Activated CD4-positive, alpha-beta T cell treated with anti-CD3 and anti-CD28 coated beads for 36 hours (primary cell): ENCODE results near the gene GAS2L1. TPM values are rescaled to one million over a fixed set of nuclear protein-coding genes. Genes with fewer than 3 reads are reported as not detected.
A peak's percentile ranks its signal among the peaks of the same experiment; 100 is the strongest.

Source experiments
- ATAC-seq: fragments of 200-7000 bp; cut with Tn5 transposase; one replicate; pipeline ENCODE4 v1.10.0; 2021; ENCODE audit warnings: mild to moderate bottlenecking, moderate library complexity
- CTCF ChIA-PET: fragments of 350-600 bp; sonication (Branson Sonifier 250); formaldehyde crosslinking; loops from one replicate; lab custom pipeline; 2021; ENCODE audit warnings: antibody characterized with exemption; lab: Charles Lee
- POLR2A ChIA-PET: fragments of 350-600 bp; sonication (Branson Sonifier 250); formaldehyde crosslinking; loops from one replicate; lab custom pipeline; 2021; ENCODE audit warnings: antibody characterized with exemption, inconsistent platforms; lab: Charles Lee
- DNase-seq: peaks from one replicate; pipeline ENCODE4 v3.0.0-alpha.2; 2020
- H3K27ac Mint-ChIP-seq: one replicate; pipeline ENCODE4 v1.8.0; 2021; ENCODE audit warnings: mixed read lengths
- H3K27me3 Mint-ChIP-seq: one replicate; pipeline ENCODE4 v1.8.0; 2021; ENCODE audit warnings: mixed read lengths
- H3K36me3 Mint-ChIP-seq: one replicate; pipeline ENCODE4 v1.8.0; 2021; ENCODE audit warnings: low read depth, mixed read lengths
- H3K4me1 Mint-ChIP-seq: one replicate; pipeline ENCODE4 v1.8.0; 2021; ENCODE audit warnings: mixed read lengths
- H3K4me3 Mint-ChIP-seq: one replicate; pipeline ENCODE4 v1.8.0; 2021; ENCODE audit warnings: mild to moderate bottlenecking, moderate library complexity, mixed read lengths
- H3K9me3 Mint-ChIP-seq: one replicate; pipeline ENCODE4 v1.8.0; 2021; ENCODE audit warnings: low read depth, mixed read lengths
- intact Hi-C, 2 experiments: fragments of 100-400 bp; cut with DNase I in 1 of 2; cut with micrococcal nuclease in 1 of 2; formaldehyde crosslinking; loops; one replicate each; pipeline versions ENCODE4 v1.14.2 to v1.15.1; 2022 to 2024; cut with DNase I, micrococcal nuclease
- total RNA-seq, 2 experiments: library from RNA; stranded (reverse); gene quantifications; one replicate each; pipeline ENCODE4 v1.2.3, GENCODE V29; 2021

The GAS2L1 gene
- total RNA-seq, 2 experiments from 2014 or later, result 0.84 to 0.98 TPM

- H3K4me3 Mint-ChIP-seq, result no peak overlapping the region
- ATAC-seq, result peak; percentile 13
Observed at GRCh38 chr22:29300807-29301601, 5.4 kb upstream of the GAS2L1 start.

GRCh38 chr22:29301716-29302401 is 4.6 kb upstream of the GAS2L1 start:
- Mint-ChIP-seq H3K4me1 (peaks cover 2% of the 10 kb centered on the region), H3K27me3 (peaks cover 15% of the 10 kb centered on the region), H3K36me3 (peaks cover 39% of the 10 kb centered on the region), H3K4me3 (no peak overlapping the region), H3K9me3 (no peaks in the 10 kb centered on the region), H3K27ac (no peak overlapping the region)
- ATAC-seq, result no peak
- intact Hi-C loops, result no loop called here
- POLR2A ChIA-PET, result no interaction called here
- CTCF ChIA-PET, result interaction anchor here (1.2 kb wide), 1 partner anchor 9 kb away, joined by 3 read pairs; no protein-coding TSS in a partner anchor
- no peak for DNase-seq

More at GRCh38 chr22:29300807-29301601, 5.4 kb upstream of the GAS2L1 start:
- POLR2A ChIA-PET, result interaction anchor here (1.1 kb wide), 1 partner anchor 31 kb away, joined by 3 read pairs; no protein-coding TSS in a partner anchor
- Mint-ChIP-seq H3K27me3 (peaks cover 14% of the 10 kb centered on the region), H3K4me1 (peaks cover 2% of the 10 kb centered on the region), H3K36me3 (peaks cover 47% of the 10 kb centered on the region), H3K9me3 (no peaks in the 10 kb centered on the region), H3K27ac (no peak overlapping the region)
- intact Hi-C loops, result no loop called here
- DNase-seq, result no peak
- CTCF ChIA-PET, result no interaction called here

DNA sequence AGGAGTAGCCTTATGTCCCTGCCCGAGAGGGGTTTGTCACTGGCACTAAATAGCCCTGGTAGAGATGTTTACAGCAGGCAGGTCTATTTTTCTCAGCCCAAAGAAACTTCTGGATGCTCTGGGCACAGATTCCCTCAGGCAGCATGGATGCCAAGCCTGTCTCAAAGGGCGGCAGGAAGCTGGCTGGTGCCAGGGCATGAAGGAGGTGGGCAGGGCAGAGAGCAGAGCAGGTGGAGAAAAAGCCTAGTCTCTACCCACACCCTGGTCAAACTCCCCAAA is 4.1 kb upstream of the GAS2L1 start:
- ATAC-seq (no peak), DNase-seq (no peak)
- Mint-ChIP-seq H3K9me3 (no peaks in the 10 kb centered on the region), H3K27ac (no peak overlapping the region), H3K4me3 (no peak overlapping the region), H3K4me1 (peaks cover 3% of the 10 kb centered on the region), H3K36me3 (peaks cover 34% of the 10 kb centered on the region), H3K27me3 (peaks cover 15% of the 10 kb centered on the region)
- intact Hi-C loops, result no loop called here
- ChIA-PET POLR2A (interaction anchor here (0.5 kb wide), 1 partner anchor 46 kb away, joined by 3 read pairs; no protein-coding TSS in a partner anchor), CTCF (interaction anchor here (1.2 kb wide), 1 partner anchor 9 kb away, joined by 3 read pairs; no protein-coding TSS in a partner anchor)

DNA sequence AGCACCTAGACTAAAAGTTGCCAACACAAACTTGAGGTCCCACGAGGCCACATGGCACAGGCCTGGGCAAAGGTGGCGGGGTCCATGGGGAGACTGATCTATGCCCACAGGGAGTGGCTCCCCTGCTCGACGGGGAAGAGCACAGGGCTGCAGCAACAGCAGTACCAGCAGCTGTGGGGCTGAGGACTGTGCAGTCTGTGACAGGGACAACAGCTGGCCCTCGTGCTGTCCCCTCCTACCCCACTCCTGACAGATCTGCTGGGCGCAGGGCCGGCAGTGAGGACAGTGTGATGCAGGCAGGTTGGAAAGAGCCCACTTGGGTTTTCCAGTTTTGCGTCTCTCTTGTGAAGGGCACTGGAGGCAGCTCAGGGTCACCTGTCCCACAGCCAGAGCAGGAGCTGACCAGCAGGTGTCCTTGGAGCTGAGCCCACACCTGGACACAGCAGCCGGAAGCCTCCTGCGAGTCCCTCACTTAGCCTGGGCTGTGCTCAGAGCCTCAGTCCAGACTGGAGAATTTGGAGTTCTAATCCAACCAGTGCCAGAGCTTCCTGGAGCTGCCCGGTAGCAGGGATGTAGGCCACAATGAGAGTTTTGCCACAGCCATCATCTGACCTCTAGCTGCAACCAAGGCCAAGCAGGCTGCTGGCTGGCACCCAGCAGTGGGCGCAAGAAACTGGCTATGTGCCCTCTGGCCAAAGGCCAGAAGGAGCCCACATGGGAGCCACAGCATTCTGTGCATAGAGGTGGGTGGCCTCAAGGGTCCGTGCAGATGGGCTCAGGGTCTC is 3.6 kb upstream of the GAS2L1 start:
- DNase-seq, result no peak
- Mint-ChIP-seq H3K27ac (no peak overlapping the region), H3K4me3 (no peak overlapping the region), H3K27me3 (peaks cover 17% of the 10 kb centered on the region), H3K36me3 (peaks cover 29% of the 10 kb centered on the region), H3K9me3 (no peaks in the 10 kb centered on the region), H3K4me1 (peaks cover 5% of the 10 kb centered on the region)
- CTCF ChIA-PET, result interaction anchor here (1.2 to 1.8 kb wide), 3 partner anchors 10 to 15 kb away, joined by 3 to 7 read pairs (median 5); no protein-coding TSS in a partner anchor
- POLR2A ChIA-PET, result interaction anchor here (0.5 to 1.8 kb wide), 2 partner anchors 8 to 45 kb away, joined by 3 to 5 read pairs; no protein-coding TSS in a partner anchor
- intact Hi-C loops, result no loop called here
- no peak for ATAC-seq

DNA sequence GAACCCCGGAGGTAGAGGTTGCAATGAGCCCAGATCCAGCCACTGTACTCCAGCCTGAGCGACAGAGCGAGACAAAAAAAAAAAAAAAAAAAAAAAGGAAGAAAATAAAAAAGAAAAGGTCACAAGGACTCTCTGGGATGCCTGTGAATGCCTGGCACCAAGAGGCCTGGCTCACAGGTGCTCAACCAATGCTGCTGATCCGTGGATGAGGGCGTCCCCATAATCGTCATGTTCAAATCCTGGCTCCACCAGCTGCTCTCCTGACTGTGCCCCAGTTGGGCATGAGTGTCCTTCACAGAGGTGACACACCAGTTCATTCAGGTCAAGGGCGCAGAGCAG is 645 bp upstream of the GAS2L1 start:
- Mint-ChIP-seq H3K4me1 (peaks cover 10% of the 10 kb centered on the region), H3K27me3 (peaks cover 17% of the 10 kb centered on the region), H3K9me3 (no peaks in the 10 kb centered on the region), H3K4me3 (peak overlapping the region; percentile 63), H3K36me3 (peaks cover 7% of the 10 kb centered on the region), H3K27ac (no peak overlapping the region)
- CTCF ChIA-PET, result interaction anchor here (0.7 kb wide), 1 partner anchor 36 kb away, joined by 3 read pairs; no protein-coding TSS in a partner anchor
- ATAC-seq, result no peak
- intact Hi-C loops, result loop anchor here in 1 of 2 experiments (5.0 kb wide), 1 partner anchor 34 kb away; no protein-coding TSS in a partner anchor
- POLR2A ChIA-PET, result no interaction called here
- no peak for DNase-seq

- peak; percentile 66 for DNase-seq
- ChIA-PET CTCF (interaction anchor here (0.6 to 1.2 kb wide), 2 partner anchors 20 to 944 kb away, joined by 3 to 4 read pairs; no protein-coding TSS in a partner anchor), POLR2A (no interaction called here)
- no peaks in the 10 kb centered on the region for H3K9me3 Mint-ChIP-seq
- H3K27me3 Mint-ChIP-seq, result peaks cover 17% of the 10 kb centered on the region
- intact Hi-C loops, result loop anchor here in 1 of 2 experiments (5.0 kb wide), 1 partner anchor 35 kb away; no protein-coding TSS in a partner anchor
- ATAC-seq, result peak; percentile 40
- H3K36me3 Mint-ChIP-seq, result no peaks in the 10 kb centered on the region
- no peak overlapping the region for H3K27ac Mint-ChIP-seq
- H3K4me1 Mint-ChIP-seq, result peaks cover 14% of the 10 kb centered on the region
- H3K4me3 Mint-ChIP-seq, result peak overlapping the region; percentile 63
Observed at GRCh38 chr22:29306835-29307595, 565 bp downstream of the GAS2L1 start.

DNA sequence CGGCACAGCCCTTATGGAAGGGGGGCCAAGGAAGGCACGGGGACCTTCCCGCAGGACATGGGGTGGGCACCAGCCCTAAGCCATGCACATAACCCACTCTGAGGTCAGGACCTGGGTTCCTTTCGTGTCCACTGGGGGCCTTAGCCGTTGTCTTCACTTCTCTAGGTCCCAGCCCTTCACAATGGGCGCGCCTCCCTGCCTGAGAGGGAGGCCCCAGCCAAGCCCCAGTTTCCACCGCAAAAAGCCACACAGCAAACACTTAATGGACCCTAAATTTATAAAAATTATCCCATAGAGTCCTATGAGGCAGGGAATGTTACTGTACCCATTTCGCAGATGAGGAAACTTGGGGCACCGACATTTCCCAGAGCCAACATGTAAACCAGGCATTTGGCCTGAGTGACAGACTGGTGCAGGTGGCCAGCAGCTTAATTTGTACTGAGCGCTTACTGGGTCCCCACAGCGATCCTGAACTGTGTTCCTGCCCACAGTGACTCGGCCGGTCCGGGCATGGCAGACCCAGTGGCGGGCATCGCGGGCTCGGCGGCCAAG is 1.2 kb downstream of the GAS2L1 start:
- H3K9me3 Mint-ChIP-seq, result no peaks in the 10 kb centered on the region
- ATAC-seq (no peak), DNase-seq (no peak)
- H3K4me1 Mint-ChIP-seq, result peaks cover 14% of the 10 kb centered on the region
- CTCF ChIA-PET, result interaction anchor here (1.1 kb wide), 1 partner anchor 23 kb away, joined by 3 read pairs; no protein-coding TSS in a partner anchor
- H3K27ac Mint-ChIP-seq, result no peak overlapping the region
- no peaks in the 10 kb centered on the region for H3K36me3 Mint-ChIP-seq
- H3K4me3 Mint-ChIP-seq, result peak overlapping the region; percentile 50
- POLR2A ChIA-PET, result no interaction called here
- peaks cover 20% of the 10 kb centered on the region for H3K27me3 Mint-ChIP-seq
- intact Hi-C loops, result loop anchor here in 1 of 2 experiments (5.0 kb wide), 1 partner anchor 35 kb away; no protein-coding TSS in a partner anchor

GRCh38 chr22:29308148-29308790 is 1.8 kb downstream of the GAS2L1 start:
- ATAC-seq (no peak), DNase-seq (no peak)
- Mint-ChIP-seq H3K9me3 (no peaks in the 10 kb centered on the region), H3K4me3 (no peak overlapping the region), H3K27me3 (peaks cover 26% of the 10 kb centered on the region), H3K4me1 (peaks cover 19% of the 10 kb centered on the region), H3K36me3 (no peaks in the 10 kb centered on the region), H3K27ac (no peak overlapping the region)
- ChIA-PET CTCF (interaction anchor here (1.1 kb wide), 1 partner anchor 22 kb away, joined by 3 read pairs; no protein-coding TSS in a partner anchor), POLR2A (interaction anchor here (0.6 kb wide), 1 partner anchor 16 kb away, joined by 7 read pairs; no protein-coding TSS in a partner anchor)
- intact Hi-C loops, result loop anchor here in 1 of 2 experiments (5.0 kb wide), 1 partner anchor 36 kb away; no protein-coding TSS in a partner anchor

DNA sequence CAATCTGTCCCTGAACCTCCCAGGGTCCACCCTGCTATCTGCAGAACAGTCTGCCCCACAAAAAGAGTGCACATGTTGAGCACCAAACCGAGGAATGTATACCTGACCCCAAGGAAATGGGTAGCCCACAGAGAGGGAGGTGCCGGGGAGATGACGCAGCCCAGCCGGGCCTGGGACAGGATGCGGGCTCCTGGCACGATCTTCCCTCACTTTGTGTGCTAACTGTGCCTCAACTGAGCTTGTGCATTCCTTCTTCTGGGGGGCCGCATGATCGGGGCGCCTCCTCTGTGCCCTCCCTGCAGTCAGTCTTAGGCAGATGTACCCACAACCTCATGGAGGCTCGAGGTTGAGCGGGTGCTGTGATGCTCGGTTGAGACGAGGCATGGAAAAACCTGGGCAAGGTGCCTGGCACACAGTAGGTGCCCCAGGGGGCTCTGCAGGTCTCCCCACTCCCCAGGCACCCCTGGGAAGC is 2.4 kb downstream of the GAS2L1 start:
- Mint-ChIP-seq H3K36me3 (no peaks in the 10 kb centered on the region), H3K27me3 (peaks cover 32% of the 10 kb centered on the region), H3K4me3 (no peak overlapping the region), H3K27ac (no peak overlapping the region), H3K4me1 (peaks cover 23% of the 10 kb centered on the region), H3K9me3 (no peaks in the 10 kb centered on the region)
- ChIA-PET POLR2A (interaction anchor here (0.6 kb wide), 1 partner anchor 16 kb away, joined by 7 read pairs; no protein-coding TSS in a partner anchor), CTCF (interaction anchor here (1.1 kb wide), 1 partner anchor 21 kb away, joined by 3 read pairs; no protein-coding TSS in a partner anchor)
- DNase-seq, result peak; percentile 53
- no peak for ATAC-seq
- intact Hi-C loops, result loop anchor here in 1 of 2 experiments (5.0 kb wide), 1 partner anchor 37 kb away; no protein-coding TSS in a partner anchor
